ENCODE measurements around the gene RNU5D-1. TPM values are rescaled to one million over a fixed set of nuclear protein-coding genes. Genes with fewer than 3 reads are reported as not detected.

Gene RNU5D-1
- total and polyA plus RNA-seq, 2 donors (not counting 1 experiment from before 2014, with no cell fraction given) = not detected

GRCh38 chr1:44685218-44685617 is 45.8 kb downstream of the RNU5D-1 start:
- Mint-ChIP-seq H3K4me1 (peaks cover 12% of the 10 kb centered on the region), H3K27ac (no peak overlapping the region), H3K4me3 (no peak overlapping the region), H3K27me3 (no peaks in the 10 kb centered on the region), H3K9me3 (ENCODE audit: insufficient read depth) (no peaks in the 10 kb centered on the region)
- H3K36me3 ChIP-seq (replicated peaks in 1 of 2; ENCODE audit: control extremely low read depth in 1 of 2, control insufficient read depth in 1 of 2, extremely low read depth in 1 of 2, insufficient read depth in 2 of 2, low read length in 1 of 2) = no peaks in the 10 kb centered on the region
- ATAC-seq (ENCODE audit: low read depth) (no peak), DNase-seq (no peak)
- H3K79me2 ChIP-seq (ENCODE audit: control insufficient read depth, insufficient read depth, low read length) = no peaks in the 10 kb centered on the region
- intact Hi-C loops (cut with micrococcal nuclease) = no loop called here
- H3K27ac ChIP-seq (ENCODE audit: low read length in 2 of 2) = no peak overlapping the region
- ChIA-PET POLR2A (no interaction called here), CTCF (interaction anchor here (1.0 kb wide), 1 partner anchor 24 kb away, joined by 3 read pairs; no protein-coding TSS in a partner anchor)
- no peak overlapping the region for H2AFZ ChIP-seq (ENCODE audit: insufficient read depth, low read depth, low read length, poor library complexity, severe bottlenecking)
- no peak overlapping the region for H3K4me2 ChIP-seq (replicated peaks; ENCODE audit: low read depth, low read length, poor library complexity, severe bottlenecking)
- no peak for TF ChIP-seq EZH2 (IDR thresholded peaks at IDR 0.05; ENCODE audit: borderline replicate concordance, insufficient read depth, low read depth, low read length, poor library complexity, severe bottlenecking)
- TF ChIP-seq CTCF (IDR thresholded peaks at IDR 0.05) = no peak
- H3K27me3 ChIP-seq (replicated peaks in 1 of 4; ENCODE audit: control extremely low read depth in 1 of 4, control insufficient read depth in 3 of 4, insufficient read depth in 4 of 4, low read length in 3 of 4) = no peaks in the 10 kb centered on the region
- H4K20me1 ChIP-seq (ENCODE audit: control insufficient read depth, insufficient read depth, low read length, poor library complexity, severe bottlenecking) = no peaks in the 10 kb centered on the region
- H3K4me3 ChIP-seq (ENCODE audit: control extremely low read depth in 1 of 5, extremely low read depth in 1 of 5, insufficient read depth in 1 of 5, low read depth in 2 of 5, low read length in 4 of 5) = no peak overlapping the region
- no peak overlapping the region for H3K9ac ChIP-seq (ENCODE audit: low read length)
- no peaks in the 10 kb centered on the region for H3K9me3 ChIP-seq (ENCODE audit: control extremely low read depth in 1 of 3, control insufficient read depth in 2 of 3, insufficient read depth in 1 of 3, low read length in 2 of 3)
- H3K4me1 ChIP-seq (ENCODE audit: control insufficient read depth in 2 of 2, insufficient read depth in 2 of 2, low read length in 2 of 2) = peaks cover 6% of the 10 kb centered on the region in 2 donors
- WGBS (ENCODE audit: insufficient coverage) = no CpG with 5 or more reads among the region's 4 CpGs

- Histone ChIP-seq H3K9me3 (ENCODE audit: control extremely low read depth in 1 of 3, control insufficient read depth in 2 of 3, insufficient read depth in 1 of 3, low read length in 2 of 3) (no peaks in the 10 kb centered on the region), H3K4me1 (ENCODE audit: control insufficient read depth in 2 of 2, insufficient read depth in 2 of 2, low read length in 2 of 2) (peaks cover 6% of the 10 kb centered on the region in 2 donors), H3K4me2 (replicated peaks; ENCODE audit: low read depth, low read length, poor library complexity, severe bottlenecking) (no peak overlapping the region), H3K36me3 (replicated peaks in 1 of 2; ENCODE audit: control extremely low read depth in 1 of 2, control insufficient read depth in 1 of 2, extremely low read depth in 1 of 2, insufficient read depth in 2 of 2, low read length in 1 of 2) (no peaks in the 10 kb centered on the region), H3K27ac (ENCODE audit: low read length in 2 of 2) (no peak overlapping the region), H3K27me3 (replicated peaks in 1 of 4; ENCODE audit: control extremely low read depth in 1 of 4, control insufficient read depth in 3 of 4, insufficient read depth in 4 of 4, low read length in 3 of 4) (no peaks in the 10 kb centered on the region), H4K20me1 (ENCODE audit: control insufficient read depth, insufficient read depth, low read length, poor library complexity, severe bottlenecking) (no peaks in the 10 kb centered on the region), H2AFZ (ENCODE audit: insufficient read depth, low read depth, low read length, poor library complexity, severe bottlenecking) (peak overlapping the region; percentile 43), H3K79me2 (ENCODE audit: control insufficient read depth, insufficient read depth, low read length) (no peaks in the 10 kb centered on the region), H3K4me3 (ENCODE audit: control extremely low read depth in 1 of 5, extremely low read depth in 1 of 5, insufficient read depth in 1 of 5, low read depth in 2 of 5, low read length in 4 of 5) (no peak overlapping the region), H3K9ac (ENCODE audit: low read length) (no peak overlapping the region)
- H3K27ac Mint-ChIP-seq = peak overlapping the region; percentile 20
- intact Hi-C loops (cut with micrococcal nuclease) = no loop called here
- ChIA-PET CTCF (interaction anchor here (0.6 to 1.4 kb wide), 3 partner anchors 24 to 30 kb away, joined by 3 to 5 read pairs (median 3); no protein-coding TSS in a partner anchor), POLR2A (no interaction called here)
- no peaks in the 10 kb centered on the region for H3K27me3 Mint-ChIP-seq
- ATAC-seq (ENCODE audit: low read depth) (no peak), DNase-seq (no peak)
- H3K4me1 Mint-ChIP-seq = peaks cover 12% of the 10 kb centered on the region
- no CpG with 5 or more reads among the region's 1 CpG for WGBS (ENCODE audit: insufficient coverage)
- H3K9me3 Mint-ChIP-seq (ENCODE audit: insufficient read depth) = no peaks in the 10 kb centered on the region
- TF ChIP-seq CTCF (IDR thresholded peaks at IDR 0.05) (no peak), EZH2 (IDR thresholded peaks at IDR 0.05; ENCODE audit: borderline replicate concordance, insufficient read depth, low read depth, low read length, poor library complexity, severe bottlenecking) (no peak)
- H3K4me3 Mint-ChIP-seq = no peak overlapping the region
Measured at GRCh38 chr1:44684525-44684924, 46.4 kb downstream of the RNU5D-1 start.
